ENCODE data around the gene LCNL1. TPM values are rescaled to one million over a fixed set of nuclear protein-coding genes. Genes with fewer than 3 reads are reported as not detected.

The LCNL1 gene
- total and polyA plus RNA-seq, 8 donors = 0.38 to 2.7 (median 1.2) TPM

- Histone ChIP-seq H3K27ac (peak overlapping the region; percentile 83 to 90), H3K4me1 (peaks cover 9 to 40% of the 10 kb centered on the region in 2 donors), H3K27me3 (no peaks in the 10 kb centered on the region), H3K36me3 (peaks cover 0 to 40% of the 10 kb centered on the region in 2 donors), H3K9me3 (no peaks in the 10 kb centered on the region), H3K4me3 (peak overlapping the region; percentile 94 to 98)
- no peak for TF ChIP-seq CTCF (IDR thresholded peaks at IDR 0.05)
- no peak for DNase-seq
- intact Hi-C loops (cut with DNase I) = no loop called here
- ATAC-seq = peak; percentile 20
Measured at GRCh38 chr9:136944212-136944518, 38.6 kb upstream of the LCNL1 start.

- peaks cover 13 to 44% of the 10 kb centered on the region in 2 donors for H3K4me1 ChIP-seq
- peak; percentile 88 for ATAC-seq
- H3K27me3 ChIP-seq = no peaks in the 10 kb centered on the region
- peak; percentile 97 to 100 for TF ChIP-seq CTCF (IDR thresholded peaks at IDR 0.05)
- H3K27ac ChIP-seq = peak within 1 kb of the TSS; percentile 83 to 90
- H3K36me3 ChIP-seq = peaks cover 0 to 34% of the 10 kb centered on the region in 2 donors
- intact Hi-C loops (cut with DNase I) = no loop called here
- DNase-seq = peak; percentile 92 to 100 (median 96)
- H3K9me3 ChIP-seq = no peaks in the 10 kb centered on the region
- H3K4me3 ChIP-seq = peak within 1 kb of the TSS; percentile 94 to 98
Measured at GRCh38 chr9:136944519-136945332, 38.1 kb upstream of the LCNL1 start, which contains the start of the genes C8G and FBXW5. Gene C8G, plus strand, starts transcription at chr9:136945243. Its CDS starts 78 bp downstream, at chr9:136945321. Gene FBXW5, minus strand, starts transcription at chr9:136944738. Its CDS starts 655 bp downstream, at chr9:136944083.

GRCh38 chr9:136945333-136946227 lies 37.2 kb upstream of the LCNL1 start:
- Histone ChIP-seq H3K4me3 (no peak overlapping the region), H3K27me3 (no peaks in the 10 kb centered on the region), H3K4me1 (peaks cover 13 to 51% of the 10 kb centered on the region in 2 donors), H3K36me3 (peaks cover 0 to 26% of the 10 kb centered on the region in 2 donors), H3K27ac (no peak overlapping the region), H3K9me3 (no peaks in the 10 kb centered on the region)
- ATAC-seq (no peak), DNase-seq (peak in 2 of 4 donors; percentile 36 to 79)
- intact Hi-C loops (cut with DNase I) = no loop called here
- TF ChIP-seq CTCF (IDR thresholded peaks at IDR 0.05) = no peak

- H3K27ac ChIP-seq = no peak overlapping the region
- ATAC-seq (no peak), DNase-seq (peak in 2 of 4 donors; percentile 33 to 79)
- no peaks in the 10 kb centered on the region for H3K27me3 ChIP-seq
- no peak overlapping the region for H3K4me3 ChIP-seq
- peaks cover 0 to 17% of the 10 kb centered on the region in 2 donors for H3K36me3 ChIP-seq
- intact Hi-C loops (cut with DNase I) = no loop called here
- TF ChIP-seq CTCF (IDR thresholded peaks at IDR 0.05) = no peak
- H3K4me1 ChIP-seq = peaks cover 13 to 55% of the 10 kb centered on the region in 2 donors
- no peaks in the 10 kb centered on the region for H3K9me3 ChIP-seq
Measured at GRCh38 chr9:136946228-136947027, 36.4 kb upstream of the LCNL1 start.
